ENCODE measurements around the gene ADIPOQ.
"Not testable (repeated sequence)": the region's sequence is repeated elsewhere in the genome, so short reads cannot be mapped to it uniquely, and the experiment has no call there.

ADIPOQ gene

DNA sequence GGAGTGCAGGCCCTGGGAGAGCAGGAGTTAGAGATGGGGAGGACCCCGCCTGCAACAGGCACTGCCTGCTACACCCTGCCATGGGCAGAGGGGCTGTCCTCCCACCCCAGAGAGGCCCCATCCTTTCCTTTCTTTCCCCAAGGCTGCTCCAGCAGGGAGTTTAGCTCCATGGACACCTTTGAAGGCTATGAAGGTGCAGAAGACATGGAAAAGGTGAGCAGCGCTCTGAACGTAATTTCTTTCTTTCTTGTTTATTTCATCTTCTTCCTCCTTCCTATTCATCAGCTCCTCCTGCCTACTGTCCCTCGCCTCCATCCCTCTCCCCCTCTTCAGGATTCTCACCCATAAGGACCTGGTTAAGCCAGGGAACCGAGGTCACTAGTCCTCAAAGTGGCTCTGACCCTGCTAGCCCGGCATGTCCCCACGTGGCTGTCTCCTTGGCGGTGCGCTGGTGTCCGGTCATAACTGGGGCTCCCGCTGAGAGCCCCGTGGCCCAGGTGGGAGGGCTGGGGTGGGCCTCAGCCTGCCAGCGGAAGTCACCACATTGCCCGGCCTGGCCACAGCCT lies 16.0 kb upstream of the ADIPOQ start:
- DNase-seq (ENCODE audit: low read depth): no peak

GRCh38 chr3:186826976-186827857 lies 15.3 kb upstream of the ADIPOQ start:
- peak; percentile 56 for DNase-seq (ENCODE audit: low read depth)

DNA sequence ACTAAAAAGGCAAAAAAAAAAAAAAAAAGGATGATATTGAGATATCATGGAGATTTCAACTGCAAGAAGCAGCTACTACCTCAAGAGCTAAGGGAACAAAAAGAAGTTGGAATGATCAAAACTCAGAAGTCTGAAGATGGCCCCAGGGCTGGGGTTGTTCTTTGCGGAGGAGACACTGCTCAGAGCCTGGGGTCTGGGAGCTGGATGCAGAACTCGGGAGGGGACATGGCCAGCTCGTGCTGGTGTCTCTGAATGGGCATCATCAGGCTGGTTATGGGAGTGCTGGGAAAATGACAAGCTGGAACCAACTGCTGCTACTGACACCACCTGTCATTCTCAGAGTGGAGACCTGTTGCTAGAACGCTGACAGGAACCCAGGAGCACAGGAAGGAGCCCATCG lies 14.2 kb upstream of the ADIPOQ start:
- no peak for DNase-seq (ENCODE audit: low read depth)

GRCh38 chr3:186831798-186832197 lies 10.7 kb upstream of the ADIPOQ start:
- DNase-seq (ENCODE audit: low read depth): no peak

DNA sequence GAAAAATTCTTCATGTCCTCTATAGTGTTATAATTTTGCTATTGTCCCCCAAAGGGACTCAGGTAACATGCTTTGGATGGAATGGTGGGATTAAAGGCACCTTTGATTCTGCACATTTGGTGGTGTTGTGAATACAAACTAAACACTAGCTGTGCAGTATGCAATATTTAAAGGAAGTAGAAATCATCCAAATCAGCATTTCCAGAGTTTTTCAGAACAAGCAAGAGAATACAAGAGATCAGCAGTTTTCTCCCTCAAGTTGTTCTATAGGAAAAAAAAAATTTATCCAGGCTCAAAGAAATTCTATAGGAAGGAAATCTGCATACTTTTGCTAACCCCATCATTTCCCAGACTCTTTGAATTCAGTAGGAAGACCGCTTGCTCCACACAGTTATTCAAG lies 10.2 kb upstream of the ADIPOQ start:
- no peak for DNase-seq (ENCODE audit: low read depth)

- no peak for DNase-seq (ENCODE audit: low read depth)
Measured at GRCh38 chr3:186839874-186840641, 2.5 kb upstream of the ADIPOQ start.

GRCh38 chr3:186841620-186842019 lies 890 bp upstream of the ADIPOQ start:
- no peak for DNase-seq (ENCODE audit: low read depth)

DNA sequence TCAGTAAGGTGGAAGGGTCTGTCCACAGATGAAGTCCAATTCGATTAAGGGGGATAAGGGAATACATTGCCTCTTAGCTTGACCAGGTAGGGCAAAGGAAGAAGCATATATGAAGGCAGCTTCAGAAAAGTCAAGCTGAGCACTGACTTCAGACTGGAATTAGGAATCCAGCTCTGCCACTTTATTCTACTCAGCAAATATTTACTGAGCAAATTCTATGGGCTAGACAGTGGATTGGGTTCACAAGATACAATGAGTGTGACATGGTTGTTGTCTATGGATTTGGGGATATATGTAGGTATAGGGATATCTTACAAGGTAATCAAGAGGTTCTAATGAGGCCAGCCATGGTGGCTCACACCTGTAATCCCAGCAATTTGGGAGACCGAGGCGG lies 526 bp downstream of the ADIPOQ start:
- DNase-seq (ENCODE audit: low read depth): no peak

DNA sequence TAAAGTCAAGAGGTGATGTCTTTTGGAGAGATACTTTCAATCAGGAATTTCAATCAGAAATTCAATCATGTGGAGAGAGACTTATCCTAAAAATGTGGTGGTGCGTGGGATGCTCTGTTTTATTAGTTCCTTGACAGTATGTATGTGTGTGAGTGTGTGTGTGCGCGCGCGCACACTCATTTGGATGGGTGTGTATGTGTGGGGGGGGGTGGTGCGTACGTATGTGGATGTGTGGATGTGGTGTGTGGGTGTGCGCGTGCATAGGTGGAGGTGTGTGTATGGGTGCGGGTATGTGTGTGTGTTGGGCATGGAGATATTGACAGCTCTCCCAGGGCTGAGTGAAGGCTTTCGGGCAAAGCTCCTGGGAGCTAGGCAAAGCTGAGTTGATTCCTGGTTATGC lies 2.4 kb downstream of the ADIPOQ start:
- no peak for DNase-seq (ENCODE audit: low read depth)

GRCh38 chr3:186845756-186846155 lies 3.2 kb downstream of the ADIPOQ start:
- DNase-seq (ENCODE audit: low read depth): no peak

DNA sequence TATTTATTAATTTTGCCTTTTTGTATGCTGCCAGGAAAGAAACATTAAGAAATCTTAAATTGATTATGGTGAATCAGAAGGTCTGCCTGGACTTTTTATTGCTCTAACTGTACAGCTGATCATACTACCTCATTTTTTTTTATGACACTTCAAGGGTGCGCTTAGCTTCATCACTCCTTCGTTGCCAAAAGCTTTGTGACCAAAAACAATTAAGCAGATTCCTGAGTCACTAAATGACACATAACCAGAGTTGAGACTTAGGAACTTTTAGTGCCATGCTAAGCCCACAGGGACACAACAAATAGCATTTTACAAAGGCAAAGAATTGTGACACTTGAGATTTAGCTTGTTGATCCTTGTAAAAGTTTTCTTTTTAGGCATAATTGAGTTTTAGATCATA lies 4.9 kb downstream of the ADIPOQ start:
- DNase-seq (ENCODE audit: low read depth): no peak

DNA sequence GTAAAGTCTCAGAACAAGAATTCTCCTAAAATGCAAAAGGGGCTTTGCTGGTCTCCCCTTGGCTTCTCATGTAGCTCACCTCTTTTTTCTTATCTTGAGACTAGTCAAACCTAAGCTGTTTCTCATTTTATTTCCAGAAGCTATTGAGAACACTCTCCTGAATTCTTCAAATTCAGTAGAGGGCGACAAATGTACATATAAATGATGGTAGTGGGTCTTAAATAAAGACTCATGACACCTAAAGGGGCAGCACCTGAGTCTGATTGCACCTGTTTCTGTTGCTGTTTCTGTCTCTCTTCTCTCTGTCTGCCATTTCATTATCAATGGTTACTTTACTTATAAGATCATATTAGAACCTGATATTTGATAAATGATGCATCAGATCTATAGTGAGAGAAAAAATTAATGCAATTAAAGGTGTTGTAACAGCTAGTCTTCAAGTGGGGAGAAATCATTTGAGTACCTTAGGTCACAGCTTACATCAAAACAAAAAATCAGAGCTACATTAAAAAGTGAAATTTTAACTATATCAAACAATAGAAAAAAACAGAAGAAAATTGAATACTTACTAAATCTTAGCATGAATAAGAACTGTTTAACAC lies 7.0 kb downstream of the ADIPOQ start:
- no peak for DNase-seq (ENCODE audit: low read depth)

DNA sequence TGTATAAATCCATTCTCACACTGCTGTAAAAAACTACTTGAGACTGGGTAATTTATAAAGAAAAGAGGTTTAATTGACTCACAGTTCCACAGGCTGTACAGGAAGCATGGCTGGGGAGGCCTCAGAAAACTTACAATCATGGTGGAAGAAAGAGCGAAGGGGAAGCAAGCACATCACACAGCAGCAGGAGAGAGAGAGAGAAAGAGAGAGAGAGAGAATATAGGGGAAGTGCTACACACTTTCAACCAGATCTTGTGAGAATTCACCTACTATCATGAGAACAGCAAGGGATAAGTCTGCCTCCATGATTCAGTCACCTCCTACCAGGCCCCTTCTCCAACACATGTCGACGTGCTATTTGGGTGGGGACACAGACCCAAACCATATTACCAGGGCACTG lies 9.3 kb downstream of the ADIPOQ start:
- DNase-seq (ENCODE audit: low read depth): not testable (repeated sequence)

DNA sequence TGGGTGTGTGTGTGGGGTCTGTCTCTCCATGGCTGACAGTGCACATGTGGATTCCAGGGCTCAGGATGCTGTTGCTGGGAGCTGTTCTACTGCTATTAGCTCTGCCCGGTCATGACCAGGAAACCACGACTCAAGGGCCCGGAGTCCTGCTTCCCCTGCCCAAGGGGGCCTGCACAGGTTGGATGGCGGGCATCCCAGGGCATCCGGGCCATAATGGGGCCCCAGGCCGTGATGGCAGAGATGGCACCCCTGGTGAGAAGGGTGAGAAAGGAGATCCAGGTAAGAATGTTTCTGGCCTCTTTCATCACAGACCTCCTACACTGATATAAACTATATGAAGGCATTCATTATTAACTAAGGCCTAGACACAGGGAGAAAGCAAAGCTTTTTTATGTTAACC lies 10.5 kb downstream of the ADIPOQ start:
- DNase-seq (ENCODE audit: low read depth): no peak

DNA sequence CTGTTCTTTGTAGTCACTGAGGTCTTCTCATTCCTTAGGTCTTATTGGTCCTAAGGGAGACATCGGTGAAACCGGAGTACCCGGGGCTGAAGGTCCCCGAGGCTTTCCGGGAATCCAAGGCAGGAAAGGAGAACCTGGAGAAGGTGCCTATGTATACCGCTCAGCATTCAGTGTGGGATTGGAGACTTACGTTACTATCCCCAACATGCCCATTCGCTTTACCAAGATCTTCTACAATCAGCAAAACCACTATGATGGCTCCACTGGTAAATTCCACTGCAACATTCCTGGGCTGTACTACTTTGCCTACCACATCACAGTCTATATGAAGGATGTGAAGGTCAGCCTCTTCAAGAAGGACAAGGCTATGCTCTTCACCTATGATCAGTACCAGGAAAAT lies 11.6 kb downstream of the ADIPOQ start:
- DNase-seq (ENCODE audit: low read depth): no peak

DNA sequence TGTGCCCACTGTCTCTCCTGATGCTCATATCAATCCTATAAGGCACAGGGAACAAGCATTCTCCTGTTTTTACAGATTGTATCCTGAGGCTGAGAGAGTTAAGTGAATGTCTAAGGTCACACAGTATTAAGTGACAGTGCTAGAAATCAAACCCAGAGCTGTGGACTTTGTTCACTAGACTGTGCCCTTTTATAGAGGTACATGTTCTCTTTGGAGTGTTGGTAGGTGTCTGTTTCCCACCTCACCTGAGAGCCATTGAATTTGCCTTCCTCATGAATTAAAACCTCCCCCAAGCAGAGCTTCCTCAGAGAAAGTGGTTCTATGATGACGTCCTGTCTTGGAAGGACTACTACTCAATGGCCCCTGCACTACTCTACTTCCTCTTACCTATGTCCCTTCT lies 12.4 kb downstream of the ADIPOQ start:
- no peak for DNase-seq (ENCODE audit: low read depth)

GRCh38 chr3:186857743-186858142 lies 15.2 kb downstream of the ADIPOQ start:
- no peak for DNase-seq (ENCODE audit: low read depth)

DNA sequence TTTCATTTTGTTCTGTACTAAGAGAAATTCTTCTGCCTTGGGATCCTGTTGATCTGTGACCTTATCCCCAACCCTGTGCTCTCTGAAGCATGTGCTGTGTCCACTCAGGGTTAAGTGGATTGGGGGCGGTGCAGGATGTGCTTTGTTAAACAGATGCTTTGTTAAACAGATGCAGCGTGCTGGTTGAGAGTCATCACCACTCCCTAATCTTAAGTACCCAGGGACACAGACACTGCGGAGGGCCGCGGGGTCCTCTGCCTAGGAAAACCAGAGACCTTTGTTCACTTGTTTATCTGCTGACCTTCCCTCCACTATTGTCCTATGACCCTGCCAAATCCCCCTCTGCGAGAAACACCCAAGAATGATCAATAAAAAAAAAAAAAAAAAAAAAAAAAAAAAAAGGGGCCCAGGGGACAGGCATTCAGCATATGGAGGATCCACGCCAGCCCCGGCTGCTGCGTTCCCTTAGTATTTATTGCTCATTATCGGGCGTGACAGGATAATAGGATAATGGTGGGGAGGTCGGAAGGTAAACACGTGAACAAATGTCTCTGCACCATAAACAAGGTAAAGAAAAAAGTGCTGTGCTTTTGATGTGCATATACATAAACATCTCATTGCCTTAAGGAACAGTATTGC lies 22.8 kb downstream of the ADIPOQ start:
- DNase-seq (ENCODE audit: low read depth): not testable (repeated sequence)

GRCh38 chr3:186866095-186866494 lies 23.6 kb downstream of the ADIPOQ start:
- DNase-seq (ENCODE audit: low read depth): not testable (repeated sequence)

DNA sequence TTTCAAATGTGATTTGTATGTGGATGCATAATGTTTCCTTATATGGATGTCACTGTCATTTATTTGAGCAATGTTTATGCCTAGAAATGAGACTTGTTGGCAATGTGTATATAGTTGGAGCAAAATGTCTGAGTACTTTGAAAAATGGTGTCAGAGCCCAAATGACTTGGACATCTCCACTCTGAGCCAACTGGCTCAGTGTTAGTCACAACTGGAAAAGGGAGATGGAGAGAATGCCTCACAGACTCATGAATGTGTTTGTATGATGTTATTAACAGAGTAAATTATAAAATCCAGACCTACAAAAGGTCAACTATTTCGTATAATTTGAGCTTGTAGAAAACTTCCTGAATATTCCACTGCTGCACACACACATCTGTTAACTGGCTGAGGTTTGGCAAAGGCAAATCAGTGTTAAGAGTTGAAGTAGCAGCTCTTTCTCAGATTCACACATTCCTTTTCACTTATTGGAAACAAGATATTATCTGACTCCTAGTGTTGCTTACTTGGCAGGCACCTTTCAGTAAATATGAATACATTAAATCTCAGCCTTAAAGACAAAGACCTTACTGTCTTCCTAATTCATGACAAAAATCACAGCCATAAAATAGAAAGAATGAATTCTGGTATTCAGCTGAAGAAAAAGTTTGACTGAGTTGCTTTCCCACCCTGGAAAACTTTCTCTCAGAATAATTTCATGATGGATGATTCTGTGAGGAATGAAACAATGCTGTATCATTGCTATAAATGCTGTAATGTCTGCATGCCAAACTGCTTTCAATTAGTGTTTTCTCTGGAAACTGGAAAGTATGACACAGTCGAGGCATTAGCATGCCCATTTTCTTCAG lies 27.0 kb downstream of the ADIPOQ start:
- no peak for DNase-seq (ENCODE audit: low read depth)

All from stimulated activated CD8-positive, alpha-beta memory T cell treated with anti-CD3 and anti-CD28 coated beads, Interleukin-7, amount 100 ng/mL, for 24 hours (primary cell).